Neuronal stem cell (in vitro differentiated cells): ENCODE data around the gene KIF25.

Experiments used
- DNase-seq: peaks from one replicate; pipeline ENCODE4 v3.0.0-alpha.2; 2013; ENCODE audit warnings: low spot score
- H2AFZ ChIP-seq: one replicate; pipeline ENCODE4 v1.6.1; 2013; ENCODE audit warnings: mild to moderate bottlenecking, low read length, inconsistent platforms
- H2AK5ac ChIP-seq: 2 replicates; pipeline ENCODE4 v1.6.1; 2013; ENCODE audit warnings: low read depth, mild to moderate bottlenecking, inconsistent platforms, low read length, moderate library complexity, mixed read lengths
- H2BK120ac ChIP-seq: 2 replicates; pipeline ENCODE4 v1.6.1; 2013; ENCODE audit warnings: low read depth, mild to moderate bottlenecking, inconsistent platforms, low read length, moderate library complexity, mixed read lengths
- H2BK12ac ChIP-seq: one replicate; pipeline ENCODE4 v1.6.1; 2013; ENCODE audit warnings: low read length, inconsistent platforms
- H2BK15ac ChIP-seq: 2 replicates; pipeline ENCODE4 v1.6.1; 2013; ENCODE audit warnings: mild to moderate bottlenecking, low read length, inconsistent platforms, mixed read lengths
- H2BK5ac ChIP-seq: one replicate; pipeline ENCODE4 v1.6.1; 2013; ENCODE audit warnings: inconsistent platforms, mild to moderate bottlenecking, low read length, moderate library complexity
- H3K14ac ChIP-seq: one replicate; pipeline ENCODE4 v1.6.1; 2013; ENCODE audit warnings: low read length, inconsistent platforms
- H3K18ac ChIP-seq: 2 replicates; pipeline ENCODE4 v1.6.1; 2013; ENCODE audit warnings: low read length, inconsistent platforms
- H3K23ac ChIP-seq: 2 replicates; pipeline ENCODE4 v1.6.1; 2013; ENCODE audit warnings: low read depth, mild to moderate bottlenecking, mixed read lengths, low read length, inconsistent platforms; ENCODE audit not compliant: poor library complexity
- H3K27ac ChIP-seq: replicated peaks from 3 replicates; pipeline ENCODE4 v1.5.1; 2013; ENCODE audit warnings: low read length, inconsistent platforms
- H3K27me3 ChIP-seq, 3 experiments: 2 replicates each; pipeline ENCODE4 v1.6.1; 2013; ENCODE audit warnings: low read length in 3 of 3, mild to moderate bottlenecking in 2 of 3, inconsistent platforms in 1 of 3, low read depth in 1 of 3, mixed read lengths in 1 of 3, moderate library complexity in 1 of 3; ENCODE audit not compliant: control insufficient read depth in 3 of 3, insufficient read depth in 3 of 3
- H3K36me3 ChIP-seq, 2 donors: replicated peaks in 1 of 2; 2 replicates each; pipeline ENCODE4 v1.6.1; 2013; ENCODE audit warnings: low read length in 2 of 2; ENCODE audit not compliant: control insufficient read depth in 2 of 2, insufficient read depth in 2 of 2
- H3K4ac ChIP-seq: 2 replicates; pipeline ENCODE4 v1.6.1; 2013; ENCODE audit warnings: inconsistent platforms, mild to moderate bottlenecking, low read length, moderate library complexity
- H3K4me1 ChIP-seq, 2 donors: 1 replicate in 1 of 2; 2 replicates in 1 of 2; pipeline ENCODE4 v1.6.1; 2013; ENCODE audit warnings: low read length in 2 of 2, low read depth in 1 of 2; ENCODE audit not compliant: control insufficient read depth in 2 of 2, insufficient read depth in 1 of 2
- H3K4me2 ChIP-seq: one replicate; pipeline ENCODE4 v1.6.1; 2013; ENCODE audit warnings: mild to moderate bottlenecking, low read length, inconsistent platforms; ENCODE audit not compliant: insufficient read depth, poor library complexity, severe bottlenecking
- H3K4me3 ChIP-seq, 2 donors: 2 replicates each; pipeline ENCODE4 v1.5.1; 2013; ENCODE audit warnings: low read length in 2 of 2, mild to moderate bottlenecking in 2 of 2, inconsistent platforms in 1 of 2, moderate library complexity in 1 of 2
- H3K79me1 ChIP-seq: one replicate; pipeline ENCODE4 v1.6.1; 2013; ENCODE audit warnings: low read depth, mild to moderate bottlenecking, inconsistent platforms, low read length, moderate library complexity
- H3K9ac ChIP-seq: one replicate; pipeline ENCODE4 v1.6.1; 2013; ENCODE audit warnings: mild to moderate bottlenecking, low read depth, low read length, inconsistent platforms; ENCODE audit not compliant: poor library complexity
- H3K9me3 ChIP-seq, 2 donors: replicated peaks in 1 of 2; 2 replicates each; pipeline versions ENCODE3 to v1.6.1; 2013; ENCODE audit warnings: low read length in 2 of 2, mild to moderate bottlenecking in 2 of 2, inconsistent platforms in 1 of 2, low read depth in 1 of 2, mixed read lengths in 1 of 2, moderate library complexity in 1 of 2; ENCODE audit not compliant: control insufficient read depth in 2 of 2, insufficient read depth in 1 of 2
- H4K8ac ChIP-seq: one replicate; pipeline ENCODE4 v1.6.1; 2013; ENCODE audit warnings: low read depth, mild to moderate bottlenecking, inconsistent platforms, low read length, moderate library complexity
- H4K91ac ChIP-seq: one replicate; pipeline ENCODE4 v1.6.1; 2013; ENCODE audit warnings: low read length, low read depth, mild to moderate bottlenecking, inconsistent platforms; ENCODE audit not compliant: poor library complexity
- whole genome bisulfite sequencing, 2 donors: extraction: QIAGEN DNeasy Blood & Tissue Kit; methylation state at CpG; one replicate each; pipeline ENCODE4 v1.1.7; 2013; ENCODE audit warnings: missing lambda C conversion rate in 2 of 2, mixed read lengths in 1 of 2; ENCODE audit not compliant: insufficient read length in 2 of 2, insufficient replicate concordance in 1 of 2; ENCODE audit errors: extremely low coverage in 2 of 2; 5-methylcytosine and 5-hydroxymethylcytosine counted together

KIF25 gene

DNA sequence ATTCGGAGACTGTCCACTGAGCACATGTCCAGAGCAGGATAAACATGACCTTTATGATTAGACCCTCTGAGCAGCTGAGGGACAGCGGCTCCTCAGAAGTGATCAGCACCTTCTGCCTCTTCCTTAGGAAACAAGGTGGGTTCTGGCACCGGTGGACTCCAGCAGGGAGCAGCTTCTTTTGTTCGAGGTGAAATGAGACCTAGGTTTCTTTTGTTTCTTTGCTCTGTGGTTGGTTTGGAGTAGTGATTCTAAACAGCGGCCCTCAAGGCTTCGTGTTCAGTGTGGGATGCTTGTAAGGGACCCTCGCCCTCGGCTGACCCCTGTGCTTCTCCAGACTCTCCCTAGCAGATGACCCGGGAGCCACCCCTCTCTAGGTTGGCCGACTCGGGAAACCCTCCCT lies 96.2 kb downstream of the KIF25 start:
- Histone ChIP-seq H3K9ac (no peak overlapping the region), H2BK120ac (peak overlapping the region; percentile 41), H3K79me1 (no peaks in the 10 kb centered on the region), H3K27ac (no peak overlapping the region), H2AFZ (no peak overlapping the region), H2BK15ac (no peak overlapping the region), H3K9me3 (peaks cover 7 to 8% of the 10 kb centered on the region in 2 donors), H2AK5ac (no peak overlapping the region), H3K18ac (peak overlapping the region; percentile 60), H3K4ac (no peak overlapping the region), H4K8ac (no peak overlapping the region), H4K91ac (no peak overlapping the region), H3K36me3 (no peaks in the 10 kb centered on the region), H3K23ac (no peak overlapping the region), H2BK12ac (no peak overlapping the region), H3K4me1 (peaks cover 7 to 16% of the 10 kb centered on the region in 2 donors), H3K4me3 (no peak overlapping the region), H3K14ac (no peak overlapping the region), H2BK5ac (no peak overlapping the region), H3K27me3 (no peaks in the 10 kb centered on the region), H3K4me2 (no peak overlapping the region)
- no peak for DNase-seq
- WGBS, 2 donors = no CpG with 5 or more reads among the region's 11 CpGs
